ENCODE results near the gene PRKCB. TPM values are rescaled to one million over a fixed set of nuclear protein-coding genes. Genes with fewer than 3 reads are reported as not detected.

Gene PRKCB
- total and polyA plus RNA-seq, 2 donors from 2014 or later: 0.62 to 17.8 TPM

GRCh38 chr16:24062270-24062817 is 226.6 kb downstream of the PRKCB start:
- Histone ChIP-seq H3K27ac (ENCODE audit: low read depth in 2 of 2, low read length in 2 of 2) (no peak overlapping the region), H3K4me3 (ENCODE audit: low read length in 3 of 3) (no peak overlapping the region), H3K27me3 (ENCODE audit: control insufficient read depth, insufficient read depth, low read length) (no peaks in the 10 kb centered on the region), H3K9ac (ENCODE audit: low read length in 3 of 3) (no peak overlapping the region), H3K36me3 (ENCODE audit: control insufficient read depth in 2 of 3, insufficient read depth in 3 of 3, low read length in 3 of 3) (no peaks in the 10 kb centered on the region), H3K9me3 (ENCODE audit: control insufficient read depth in 2 of 3, insufficient read depth in 1 of 3, low read length in 3 of 3) (no peaks in the 10 kb centered on the region), H3K4me1 (ENCODE audit: control insufficient read depth in 2 of 3, insufficient read depth in 2 of 3, low read depth in 1 of 3, low read length in 3 of 3) (no peaks in the 10 kb centered on the region)
- intact Hi-C loops (cut with DNase I): no loop called here
- TF ChIP-seq CTCF (IDR thresholded peaks at IDR 0.05; ENCODE audit: borderline replicate concordance, extremely low read depth, insufficient read depth): no peak
- no peak for DNase-seq
- no peak for FAIRE-seq

DNA sequence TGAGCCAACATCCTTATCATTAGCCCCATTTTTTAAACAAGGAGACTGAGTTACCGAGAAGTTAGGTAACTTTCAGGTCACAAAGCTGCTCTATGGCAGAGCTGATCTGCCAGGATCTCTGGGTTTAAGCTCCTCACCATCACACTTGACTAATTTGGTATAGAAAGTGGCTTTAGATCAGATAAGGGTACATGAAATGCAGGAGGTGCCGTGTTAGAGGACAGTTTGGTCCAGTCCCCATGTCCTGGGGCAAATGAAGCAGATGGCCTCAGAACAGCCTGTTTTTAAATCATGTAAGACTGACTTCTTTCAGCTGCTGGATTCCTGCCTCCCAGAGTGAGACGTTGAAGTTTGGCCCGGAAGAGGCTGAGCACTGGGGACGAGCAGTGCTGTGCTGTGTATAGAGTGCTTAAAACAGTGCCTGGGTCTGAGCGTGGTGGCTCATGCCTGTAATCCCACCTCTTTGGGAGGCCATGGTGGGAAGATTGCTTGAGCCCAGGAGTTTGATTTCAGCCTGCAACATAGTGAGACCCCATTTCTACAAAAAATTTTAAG is 233.3 kb downstream of the PRKCB start:
- no peak for FAIRE-seq
- TF ChIP-seq CTCF (IDR thresholded peaks at IDR 0.05; ENCODE audit: borderline replicate concordance, extremely low read depth, insufficient read depth): no peak
- H3K36me3 ChIP-seq (ENCODE audit: control insufficient read depth in 2 of 3, insufficient read depth in 3 of 3, low read length in 3 of 3): no peaks in the 10 kb centered on the region
- no peaks in the 10 kb centered on the region for H3K4me1 ChIP-seq (ENCODE audit: control insufficient read depth in 2 of 3, insufficient read depth in 2 of 3, low read depth in 1 of 3, low read length in 3 of 3)
- H3K27ac ChIP-seq (ENCODE audit: low read depth in 2 of 2, low read length in 2 of 2): no peak overlapping the region
- no peaks in the 10 kb centered on the region for H3K9me3 ChIP-seq (ENCODE audit: control insufficient read depth in 2 of 3, insufficient read depth in 1 of 3, low read length in 3 of 3)
- intact Hi-C loops (cut with DNase I): no loop called here
- no peak overlapping the region for H3K4me3 ChIP-seq (ENCODE audit: low read length in 3 of 3)
- no peaks in the 10 kb centered on the region for H3K27me3 ChIP-seq (ENCODE audit: control insufficient read depth, insufficient read depth, low read length)
- no peak overlapping the region for H3K9ac ChIP-seq (ENCODE audit: low read length in 3 of 3)
- no peak for DNase-seq

DNA sequence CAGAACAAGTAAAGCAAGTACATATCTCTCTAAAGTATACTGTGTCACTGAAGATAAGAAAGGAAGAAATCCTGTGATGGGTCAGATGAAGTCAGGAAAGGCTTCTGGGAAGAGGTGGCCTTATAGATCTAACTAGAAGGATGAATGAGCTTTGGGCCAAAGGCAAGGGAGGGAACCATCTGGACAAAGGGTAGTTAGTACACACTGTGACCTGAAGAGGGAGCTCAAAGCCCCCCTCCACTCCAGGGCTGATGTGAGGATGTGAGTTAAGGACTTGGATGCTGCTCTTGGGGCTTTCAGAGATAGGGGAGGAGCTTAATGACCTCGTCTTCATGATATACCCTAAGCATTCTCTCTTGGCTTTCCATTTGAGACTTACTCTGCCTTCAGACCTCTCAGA is 235.1 kb downstream of the PRKCB start:
- no peak overlapping the region for H3K9ac ChIP-seq (ENCODE audit: low read length in 3 of 3)
- no peaks in the 10 kb centered on the region for H3K9me3 ChIP-seq (ENCODE audit: control insufficient read depth in 2 of 3, insufficient read depth in 1 of 3, low read length in 3 of 3)
- peak in 2 of 5 donors; percentile 25 to 28 for DNase-seq
- H3K4me3 ChIP-seq (ENCODE audit: low read length in 3 of 3): no peak overlapping the region
- H3K27ac ChIP-seq (ENCODE audit: low read depth in 2 of 2, low read length in 2 of 2): no peak overlapping the region
- H3K36me3 ChIP-seq (ENCODE audit: control insufficient read depth in 2 of 3, insufficient read depth in 3 of 3, low read length in 3 of 3): no peaks in the 10 kb centered on the region
- intact Hi-C loops (cut with DNase I): no loop called here
- no peaks in the 10 kb centered on the region for H3K27me3 ChIP-seq (ENCODE audit: control insufficient read depth, insufficient read depth, low read length)
- no peak for FAIRE-seq
- H3K4me1 ChIP-seq (ENCODE audit: control insufficient read depth in 2 of 3, insufficient read depth in 2 of 3, low read depth in 1 of 3, low read length in 3 of 3): no peaks in the 10 kb centered on the region
- TF ChIP-seq CTCF (IDR thresholded peaks at IDR 0.05; ENCODE audit: borderline replicate concordance, extremely low read depth, insufficient read depth): peak; percentile 41

Data from kidney (tissue), 14 donors.